ENCODE results near the gene LAD1. TPM values are rescaled to one million over a fixed set of nuclear protein-coding genes. Genes with fewer than 3 reads are reported as not detected.

LAD1 gene
- total and polyA plus RNA-seq, 9 of the 15 experiments (the other 6 are each of a cell fraction or from before 2014, with no cell fraction given), result 0.31 TPM; not detected in 8

DNA sequence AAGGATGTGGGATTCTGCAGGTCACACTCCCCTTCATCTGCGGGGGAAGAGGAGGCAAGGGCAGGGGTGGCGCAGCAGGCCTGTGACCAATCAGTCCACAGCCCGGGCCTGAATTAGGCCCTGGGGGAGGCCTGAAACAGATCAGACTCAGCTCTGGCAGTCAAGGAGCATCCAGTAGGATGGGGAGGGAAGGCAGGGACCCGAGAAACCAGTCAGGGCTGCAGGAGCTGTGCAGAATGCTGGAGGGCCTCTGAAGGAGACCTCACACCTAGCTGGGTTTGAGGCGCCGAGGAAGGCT lies 34.4 kb downstream of the LAD1 start (continued):
- no peak for TF ChIP-seq TSC22D4 (tag; IDR thresholded peaks at IDR 0.05)
- no peak for TF ChIP-seq KLF10 (CRISPR knock-in tag; IDR thresholded peaks at IDR 0.05)
- no peak for TF ChIP-seq CREBBP (IDR thresholded peaks at IDR 0.05; ENCODE audit: low read depth, low read length)

DNA sequence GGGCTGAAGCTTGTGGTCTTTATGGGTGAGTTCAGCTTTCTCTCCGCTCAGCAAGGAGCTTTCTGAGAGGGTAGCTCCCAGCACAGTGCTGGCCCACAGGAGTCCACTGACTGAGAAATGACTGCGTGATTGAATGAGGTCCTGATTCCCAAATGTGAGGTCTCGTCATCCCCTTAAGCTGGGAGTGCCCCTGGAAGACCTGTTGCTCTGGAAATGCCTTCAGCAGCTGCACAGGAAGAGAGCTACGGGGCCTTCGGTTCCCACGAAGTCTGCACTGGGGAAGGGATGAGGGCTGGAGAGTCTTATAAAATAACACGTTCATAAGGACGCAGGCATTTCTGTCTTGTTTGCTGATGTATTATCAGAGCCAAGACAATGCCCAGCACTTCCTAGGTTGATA lies 35.7 kb downstream of the LAD1 start:
- CTCF ChIA-PET (ENCODE audit: low intra/inter-chr PET ratio), result interaction anchor here (5.2 kb wide), 1 partner anchor 109 kb away, joined by 60 read pairs; no protein-coding TSS in a partner anchor
- WGBS (ENCODE audit: insufficient coverage, low coverage, missing lambda C conversion rate), result under 1% methylated on average over 8 of the region's 8 CpGs
- TF ChIP-seq RCOR1 (IDR thresholded peaks at IDR 0.05; ENCODE audit: borderline replicate concordance in 1 of 2, low read depth in 2 of 2, low read length in 2 of 2) (no peak), YBX1 (IDR thresholded peaks at IDR 0.05) (no peak)
- in situ Hi-C loops (cut with MboI) (no loop called here), intact Hi-C loops (cut with micrococcal nuclease) (loop anchor here (5.0 kb wide), 1 partner anchor 276 kb away; no protein-coding TSS in a partner anchor)
- Histone ChIP-seq H3K4me3 (no peak overlapping the region), H3K9ac (ENCODE audit: insufficient read depth in 1 of 2, low read depth in 2 of 2, low read length in 2 of 2) (no peak overlapping the region), H3K4me1 (replicated peaks in 1 of 2; ENCODE audit: control insufficient read depth in 2 of 2, insufficient read depth in 2 of 2, low read length in 2 of 2) (peaks cover 0 to 3% of the 10 kb centered on the region in 2 experiments; a peak in 1 of 5 replicates), H3K27me3 (ENCODE audit: control insufficient read depth in 2 of 2, insufficient read depth in 2 of 2, low read length in 2 of 2) (peaks cover 0 to 89% of the 10 kb centered on the region in 2 experiments; a peak in 2 of 5 replicates), H3K36me3 (ENCODE audit: control insufficient read depth, insufficient read depth, low read length) (no peaks in the 10 kb centered on the region), H3K27ac (ENCODE audit: extremely low read depth, low read depth, low read length) (no peak overlapping the region), H3K79me2 (ENCODE audit: control insufficient read depth, insufficient read depth, low read length) (no peaks in the 10 kb centered on the region), H3K9me3 (replicated peaks; ENCODE audit: control insufficient read depth, insufficient read depth, low read depth, low read length) (no peaks in the 10 kb centered on the region), H3K4me2 (ENCODE audit: insufficient read depth, low read length) (no peak overlapping the region), H2AFZ (ENCODE audit: low read depth, low read length) (no peak overlapping the region), H4K20me1 (replicated peaks; ENCODE audit: control insufficient read depth, insufficient read depth, low read length) (peaks cover 24% of the 10 kb centered on the region), H3K9me1 (ENCODE audit: control insufficient read depth, insufficient read depth, low read length) (no peaks in the 10 kb centered on the region)
- ATAC-seq (no peak), FAIRE-seq (peak; percentile 51), DNase-seq (ENCODE audit: extremely low read depth in 1 of 4, low spot score in 3 of 4) (no peak)
- BruUV-seq (replicated peaks), result no TSS peak
- POLR2A ChIA-PET, result interaction anchor here (0.6 to 1.2 kb wide), 3 partner anchors 8 to 27 kb away, joined by 3 to 4 read pairs (median 3); no protein-coding TSS in a partner anchor

Data from K562 (cell line).